Activated CD8-positive, alpha-beta memory T cell treated with anti-CD3 and anti-CD28 coated beads, Interleukin-2, amount 50 U/mL, for 48 hours (primary cell): Measurements from ENCODE around the gene EGF.
"Not testable (repeated sequence)": the region's sequence is repeated elsewhere in the genome, so short reads cannot be mapped to it uniquely, and the experiment has no call there.

Source experiments
- DNase-seq: peaks from one replicate; pipeline ENCODE4 v3.0.0-alpha.2; 2020

EGF gene

DNA sequence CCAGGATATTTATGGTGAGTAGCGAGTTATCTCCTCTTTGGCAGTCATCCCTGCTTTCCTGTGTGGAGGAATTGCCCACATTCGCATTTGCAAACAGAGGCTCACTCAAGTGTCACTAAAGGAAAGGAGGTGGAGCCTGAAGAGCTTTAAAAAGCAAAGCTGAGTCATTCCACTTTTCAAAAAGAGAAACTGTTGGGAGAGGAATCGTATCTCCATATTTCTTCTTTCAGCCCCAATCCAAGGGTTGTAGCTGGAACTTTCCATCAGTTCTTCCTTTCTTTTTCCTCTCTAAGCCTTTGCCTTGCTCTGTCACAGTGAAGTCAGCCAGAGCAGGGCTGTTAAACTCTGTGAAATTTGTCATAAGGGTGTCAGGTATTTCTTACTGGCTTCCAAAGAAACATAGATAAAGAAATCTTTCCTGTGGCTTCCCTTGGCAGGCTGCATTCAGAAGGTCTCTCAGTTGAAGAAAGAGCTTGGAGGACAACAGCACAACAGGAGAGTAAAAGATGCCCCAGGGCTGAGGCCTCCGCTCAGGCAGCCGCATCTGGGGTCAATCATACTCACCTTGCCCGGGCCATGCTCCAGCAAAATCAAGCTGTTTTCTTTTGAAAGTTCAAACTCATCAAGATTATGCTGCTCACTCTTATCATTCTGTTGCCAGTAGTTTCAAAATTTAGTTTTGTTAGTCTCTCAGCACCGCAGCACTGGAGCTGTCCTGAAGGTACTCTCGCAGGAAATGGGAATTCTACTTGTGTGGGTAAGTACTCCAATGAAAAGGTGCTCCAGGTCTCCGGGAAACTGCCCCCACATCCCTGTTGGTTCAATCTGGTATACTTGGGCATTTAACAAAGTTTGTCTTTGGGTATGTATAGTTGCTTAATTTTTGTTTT, at the start of gene EGF:
Gene EGF (plus strand): TSS at position 178 of the 890 bp plus-strand sequence. CDS start 453 bp downstream, at position 631.
- DNase-seq = no peak

GRCh38 chr4:109864134-109864533, 48.5 kb upstream of the EGF start:
- no peak for DNase-seq

- DNase-seq = no peak
Measured at GRCh38 chr4:109870061-109870460, 42.6 kb upstream of the EGF start.

DNA sequence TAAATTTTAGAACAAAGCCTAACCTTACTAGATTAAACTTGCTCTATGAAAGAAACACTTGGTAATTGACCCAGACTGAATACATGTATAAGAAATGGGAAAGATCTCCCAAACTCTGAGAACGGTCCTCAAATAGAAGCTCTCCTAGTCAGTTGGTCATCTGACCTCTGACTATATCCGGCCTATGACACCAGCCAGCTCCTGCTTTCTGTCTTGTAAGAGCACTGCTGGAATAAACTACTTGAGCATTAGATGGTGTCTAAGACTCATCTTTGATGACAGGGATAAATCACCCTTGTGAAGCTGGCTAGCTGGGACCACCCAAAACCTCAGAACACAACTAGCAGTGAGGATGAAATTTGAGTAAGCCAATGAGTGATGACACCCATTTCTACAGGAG, 40.6 kb upstream of the EGF start:
- DNase-seq = no peak

DNA sequence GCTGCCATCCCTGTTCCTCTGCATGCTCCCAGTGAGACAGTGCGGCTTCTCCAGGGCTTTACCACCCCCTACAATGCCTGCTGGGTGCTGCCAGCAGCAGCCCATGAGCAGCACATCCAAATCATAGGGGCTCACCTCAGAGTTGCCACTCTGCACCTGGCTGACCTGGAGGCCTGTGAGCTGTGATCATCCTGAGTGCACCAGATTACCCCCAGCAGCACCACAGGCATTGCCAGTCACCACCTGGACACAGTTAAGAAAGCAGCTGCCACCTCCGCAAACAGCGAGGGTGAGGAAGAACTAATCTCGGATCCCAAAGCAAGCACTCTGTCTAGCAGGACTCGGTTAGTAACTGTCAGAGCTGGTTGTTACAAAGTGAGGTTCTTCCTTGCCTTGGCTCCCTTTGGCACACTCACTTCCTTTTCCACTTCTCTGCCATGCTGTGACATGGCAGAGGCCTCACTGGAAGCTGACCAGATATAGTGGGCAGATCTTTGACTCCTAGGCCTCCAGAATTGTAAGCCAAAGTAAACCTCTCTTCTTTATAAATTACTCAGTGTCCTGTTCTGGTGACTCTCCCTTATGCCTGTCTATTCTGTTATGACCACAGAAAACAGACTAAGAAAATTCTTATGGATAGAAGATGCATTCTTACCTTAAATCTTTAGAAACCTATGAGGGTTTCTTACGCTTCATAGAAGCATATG, 39.6 kb upstream of the EGF start:
- DNase-seq = no peak

- no peak for DNase-seq
Measured at GRCh38 chr4:109873791-109874514, 38.7 kb upstream of the EGF start.

- no peak for DNase-seq
Measured at GRCh38 chr4:109875106-109875505, 37.6 kb upstream of the EGF start.

DNA sequence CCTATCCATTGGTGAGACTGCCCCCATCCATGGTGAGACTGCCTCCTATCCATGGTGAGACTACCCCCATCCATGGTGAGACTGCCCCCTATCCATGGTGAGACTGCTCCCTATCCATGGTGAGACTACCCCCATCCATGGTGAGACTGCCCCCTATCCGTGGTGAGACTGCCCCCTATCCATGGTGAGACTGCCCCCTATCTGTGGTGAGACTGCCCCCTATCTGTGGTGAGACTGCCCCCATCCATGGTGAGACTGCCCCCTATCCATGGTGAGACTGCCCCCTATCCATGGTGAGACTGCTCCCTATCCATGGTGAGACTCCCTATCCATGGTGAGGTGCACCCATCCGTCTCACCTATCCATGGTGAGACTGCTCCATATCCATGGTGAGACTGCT, 37.1 kb upstream of the EGF start:
- not testable (repeated sequence) for DNase-seq

GRCh38 chr4:109876634-109877265, 35.9 kb upstream of the EGF start:
- no peak for DNase-seq

DNA sequence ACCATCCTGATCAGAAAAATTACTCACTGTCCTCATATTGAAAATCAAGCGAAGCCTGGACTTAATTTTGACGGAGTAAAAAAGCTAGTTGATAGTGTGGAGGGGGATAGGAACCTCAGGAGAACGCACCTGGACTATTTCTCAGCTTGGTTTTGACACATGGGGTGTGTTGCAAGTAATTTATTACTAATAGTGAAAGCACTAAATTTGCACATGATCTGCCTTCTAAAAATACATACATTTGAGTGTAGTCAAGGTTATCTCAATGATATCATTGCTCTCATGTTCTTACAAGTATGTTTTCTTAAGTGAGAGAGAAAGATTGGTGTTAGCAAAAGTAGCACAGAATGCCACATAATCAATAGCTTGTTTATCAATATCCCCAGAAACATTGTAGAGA, 35.3 kb upstream of the EGF start:
- no peak for DNase-seq

- DNase-seq = no peak
Measured at GRCh38 chr4:109878355-109878754, 34.3 kb upstream of the EGF start.

DNA sequence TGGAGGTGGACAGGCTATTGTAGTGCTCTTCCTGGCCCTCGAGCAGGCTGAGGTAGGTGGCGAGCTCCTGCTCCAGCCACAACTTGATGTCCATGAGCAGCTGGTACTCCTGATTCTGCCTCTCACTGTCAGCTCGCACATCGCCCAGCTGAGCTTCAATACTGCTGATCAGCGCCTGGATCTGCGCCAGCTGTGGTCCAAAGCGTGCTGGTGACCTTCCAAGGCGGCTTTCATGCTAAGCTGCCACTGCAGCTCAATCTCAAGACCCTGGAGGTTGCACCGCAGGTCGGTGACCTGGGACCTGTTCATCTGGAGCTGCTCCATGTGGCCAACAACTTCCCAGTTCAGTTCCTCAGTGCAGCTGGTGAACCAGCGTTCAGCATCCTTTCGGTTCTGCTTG, 33.6 kb upstream of the EGF start:
- no peak for DNase-seq

GRCh38 chr4:109879636-109880314, 32.9 kb upstream of the EGF start:
- no peak for DNase-seq

DNA sequence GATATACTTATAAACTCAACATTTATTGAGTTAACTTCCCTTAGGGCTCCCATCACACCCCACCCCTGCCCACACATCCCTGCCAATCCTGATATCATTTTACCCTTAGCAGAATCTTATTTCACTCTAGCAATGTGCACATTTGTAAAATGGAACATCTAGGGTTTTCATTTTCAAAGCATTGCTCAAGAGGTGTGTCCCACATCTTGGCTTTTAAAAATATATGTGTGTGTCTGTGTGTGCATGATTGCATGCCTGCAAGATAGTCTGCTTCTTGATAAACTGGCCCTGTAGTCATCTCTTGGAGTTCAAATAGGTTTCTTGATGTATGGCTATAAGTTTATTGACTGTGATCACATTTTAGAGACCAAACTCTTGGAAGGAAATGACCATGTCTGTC, 26.4 kb upstream of the EGF start:
- no peak for DNase-seq

DNA sequence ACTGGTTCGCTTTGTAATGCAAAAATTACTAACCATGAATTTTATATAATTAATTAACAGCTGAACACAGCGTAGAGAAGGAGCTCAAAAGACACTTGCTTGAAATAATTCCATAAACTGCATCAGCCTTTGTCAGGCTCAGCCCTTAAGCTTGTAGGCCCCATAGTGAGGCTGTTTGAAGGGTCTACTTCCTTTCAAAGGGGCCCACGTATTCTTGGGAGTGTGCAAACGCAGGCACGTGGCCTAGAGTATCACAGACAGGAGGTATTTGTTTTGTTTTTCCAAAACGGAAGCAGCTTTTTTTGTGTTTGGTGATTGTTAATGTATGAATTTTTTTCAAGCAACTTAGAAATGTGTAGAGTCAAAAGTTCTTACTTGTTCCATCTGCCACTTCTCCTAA, 25.6 kb upstream of the EGF start:
- DNase-seq = no peak

DNA sequence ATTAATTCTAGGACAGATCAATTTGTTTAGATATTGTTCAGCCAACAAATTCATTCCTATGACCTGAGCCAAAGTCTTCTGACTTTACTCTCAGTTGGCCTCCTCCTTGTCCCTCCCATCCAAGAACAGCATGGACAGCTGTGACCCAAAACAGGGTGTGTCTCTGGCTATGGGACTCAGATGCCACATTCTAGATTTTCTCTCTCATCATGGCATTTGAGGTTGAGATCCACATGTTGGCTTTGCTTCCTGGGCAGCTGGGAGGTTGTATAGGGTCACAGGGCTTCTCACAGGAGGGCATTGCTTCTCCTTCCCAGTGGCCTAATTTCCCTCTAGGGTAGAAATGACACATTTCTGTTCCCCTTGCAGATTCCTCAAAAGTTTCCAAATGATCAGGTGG, 22.6 kb upstream of the EGF start:
- DNase-seq = no peak

- no peak for DNase-seq
Measured at GRCh38 chr4:109902559-109903251, 10.0 kb upstream of the EGF start.

DNA sequence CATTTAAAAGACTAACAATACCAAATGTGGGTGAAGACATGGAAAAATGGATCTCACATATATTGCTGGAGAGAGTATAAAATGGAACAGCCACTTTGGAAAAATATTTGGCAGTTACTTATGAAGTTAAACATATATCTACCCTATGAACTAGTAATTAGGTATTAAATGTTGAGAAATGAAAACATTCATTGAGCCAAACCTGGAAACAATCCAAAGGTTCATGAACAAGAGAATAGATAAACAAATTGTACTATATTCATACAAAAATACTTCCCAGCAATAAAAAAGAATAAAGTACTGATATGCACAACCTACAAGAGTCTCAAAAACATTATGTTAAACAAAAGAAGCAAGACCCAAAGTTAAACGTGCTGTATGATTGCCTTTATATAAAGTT, 4.0 kb upstream of the EGF start:
- no peak for DNase-seq

- DNase-seq = no peak
Measured at GRCh38 chr4:109910256-109910655, 2.4 kb upstream of the EGF start.

DNA sequence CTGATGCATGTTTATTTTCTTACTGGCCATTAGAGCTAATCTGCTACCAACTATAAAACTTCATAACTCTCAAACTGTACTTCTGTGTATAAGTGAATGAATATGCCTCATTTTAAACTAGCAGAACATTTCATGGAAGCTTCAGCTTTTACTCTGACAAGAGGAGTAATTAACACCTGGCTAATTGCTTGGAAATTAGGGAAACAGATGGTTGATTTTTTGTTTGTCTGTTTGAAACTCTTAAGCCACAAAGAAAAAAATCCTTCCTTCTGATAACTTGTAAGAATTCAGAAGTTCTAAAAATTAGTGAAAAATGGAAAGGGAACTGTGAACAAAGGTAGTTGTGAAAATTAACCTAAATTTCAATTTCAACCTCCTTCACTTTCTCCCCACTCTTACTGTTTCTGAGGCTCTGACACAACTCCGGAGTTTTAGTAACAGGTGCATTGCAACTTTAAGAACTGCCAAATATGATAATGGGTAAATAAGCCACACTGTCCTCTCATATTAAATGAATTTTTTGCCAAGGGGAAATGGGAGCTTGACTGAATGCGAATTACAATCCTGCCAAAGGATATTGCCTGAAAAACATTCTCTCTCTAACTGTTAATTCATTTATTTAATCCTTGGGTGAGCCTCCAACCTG, 1.0 kb downstream of the EGF start:
- DNase-seq = no peak

- DNase-seq = no peak
Measured at GRCh38 chr4:109914322-109914721, 1.6 kb downstream of the EGF start.
